Skeletal muscle satellite cell (primary cell): ENCODE results near the gene NARS2.
"Not testable (repeated sequence)": the region's sequence is repeated elsewhere in the genome, so short reads cannot be mapped to it uniquely, and the experiment has no call there.

Source experiments
- H3K27me3 ChIP-seq: 2 replicates; pipeline ENCODE4 v1.7.0; 2013; ENCODE audit warnings: low read length; ENCODE audit not compliant: control insufficient read depth, insufficient read depth
- H3K36me3 ChIP-seq: 2 replicates; pipeline ENCODE4 v1.7.0; 2013; ENCODE audit warnings: mild to moderate bottlenecking, control low read depth, low read length; ENCODE audit not compliant: insufficient read depth
- H3K4me1 ChIP-seq: 2 replicates; pipeline ENCODE4 v1.7.0; 2013; ENCODE audit warnings: low read length; ENCODE audit not compliant: control insufficient read depth, insufficient read depth
- H3K4me2 ChIP-seq: 2 replicates; pipeline ENCODE4 v1.7.0; 2013; ENCODE audit warnings: mild to moderate bottlenecking, low read length
- H3K4me3 ChIP-seq: 2 replicates; pipeline ENCODE4 v1.7.0; 2013; ENCODE audit warnings: low read length
- H3K9ac ChIP-seq: 2 replicates; pipeline ENCODE4 v1.7.0; 2013; ENCODE audit warnings: mild to moderate bottlenecking, low read depth, low read length, moderate library complexity
- H3K9me3 ChIP-seq: replicated peaks from 2 replicates; pipeline ENCODE4 v1.7.0; 2013; ENCODE audit warnings: mild to moderate bottlenecking, control low read depth, low read length

NARS2 gene

GRCh38 chr11:78539506-78539905 lies 35.2 kb downstream of the NARS2 start:
- H3K4me3 ChIP-seq: no peak overlapping the region
- no peak overlapping the region for H3K9ac ChIP-seq
- no peak overlapping the region for H3K4me2 ChIP-seq
- H3K27me3 ChIP-seq: no peaks in the 10 kb centered on the region
- H3K9me3 ChIP-seq: no peaks in the 10 kb centered on the region
- peaks cover 5% of the 10 kb centered on the region for H3K36me3 ChIP-seq
- H3K4me1 ChIP-seq: no peaks in the 10 kb centered on the region

GRCh38 chr11:78536933-78537332 lies 37.7 kb downstream of the NARS2 start:
- Histone ChIP-seq H3K9me3 (no peaks in the 10 kb centered on the region), H3K9ac (no peak overlapping the region), H3K4me3 (no peak overlapping the region), H3K36me3 (peaks cover 5% of the 10 kb centered on the region), H3K4me2 (no peak overlapping the region), H3K4me1 (no peaks in the 10 kb centered on the region), H3K27me3 (no peaks in the 10 kb centered on the region)

- no peak overlapping the region for H3K4me3 ChIP-seq
- H3K4me2 ChIP-seq: no peak overlapping the region
- no peaks in the 10 kb centered on the region for H3K4me1 ChIP-seq
- H3K9ac ChIP-seq: no peak overlapping the region
- peaks cover 5% of the 10 kb centered on the region for H3K36me3 ChIP-seq
- no peaks in the 10 kb centered on the region for H3K27me3 ChIP-seq
- no peaks in the 10 kb centered on the region for H3K9me3 ChIP-seq
Measured at GRCh38 chr11:78535920-78536319, 38.7 kb downstream of the NARS2 start.

- Histone ChIP-seq H3K27me3 (no peaks in the 10 kb centered on the region), H3K36me3 (peaks cover 5% of the 10 kb centered on the region), H3K4me1 (no peaks in the 10 kb centered on the region), H3K9ac (no peak overlapping the region), H3K4me2 (no peak overlapping the region), H3K9me3 (no peaks in the 10 kb centered on the region), H3K4me3 (no peak overlapping the region)
Measured at GRCh38 chr11:78535027-78535426, 39.6 kb downstream of the NARS2 start.

- peaks cover 5% of the 10 kb centered on the region for H3K36me3 ChIP-seq
- H3K4me3 ChIP-seq: no peak overlapping the region
- no peak overlapping the region for H3K9ac ChIP-seq
- H3K9me3 ChIP-seq: no peaks in the 10 kb centered on the region
- H3K4me2 ChIP-seq: no peak overlapping the region
- H3K27me3 ChIP-seq: no peaks in the 10 kb centered on the region
- H3K4me1 ChIP-seq: no peaks in the 10 kb centered on the region
Measured at GRCh38 chr11:78533399-78533798, 41.3 kb downstream of the NARS2 start.

- Histone ChIP-seq H3K4me1 (no peaks in the 10 kb centered on the region), H3K4me3 (no peak overlapping the region), H3K36me3 (peaks cover 5% of the 10 kb centered on the region), H3K4me2 (no peak overlapping the region), H3K9ac (no peak overlapping the region), H3K9me3 (no peaks in the 10 kb centered on the region), H3K27me3 (no peaks in the 10 kb centered on the region)
Measured at GRCh38 chr11:78532991-78533390, 41.7 kb downstream of the NARS2 start.

GRCh38 chr11:78526497-78527146 lies 48.0 kb downstream of the NARS2 start:
- no peaks in the 10 kb centered on the region for H3K36me3 ChIP-seq
- no peak overlapping the region for H3K9ac ChIP-seq
- H3K4me1 ChIP-seq: peaks cover 8% of the 10 kb centered on the region
- H3K4me3 ChIP-seq: no peak overlapping the region
- no peaks in the 10 kb centered on the region for H3K27me3 ChIP-seq
- H3K9me3 ChIP-seq: no peaks in the 10 kb centered on the region
- H3K4me2 ChIP-seq: no peak overlapping the region

GRCh38 chr11:78525720-78526119 lies 48.9 kb downstream of the NARS2 start:
- Histone ChIP-seq H3K4me3 (no peak overlapping the region), H3K27me3 (no peaks in the 10 kb centered on the region), H3K4me2 (no peak overlapping the region), H3K9me3 (no peaks in the 10 kb centered on the region), H3K4me1 (peaks cover 8% of the 10 kb centered on the region), H3K36me3 (no peaks in the 10 kb centered on the region), H3K9ac (no peak overlapping the region)

GRCh38 chr11:78520230-78520629 lies 54.4 kb downstream of the NARS2 start:
- H3K36me3 ChIP-seq: no peaks in the 10 kb centered on the region
- no peaks in the 10 kb centered on the region for H3K9me3 ChIP-seq
- H3K27me3 ChIP-seq: no peaks in the 10 kb centered on the region

GRCh38 chr11:78516281-78516680 lies 58.4 kb downstream of the NARS2 start:
- Histone ChIP-seq H3K4me1 (no peaks in the 10 kb centered on the region), H3K36me3 (no peaks in the 10 kb centered on the region), H3K9ac (no peak overlapping the region), H3K4me2 (no peak overlapping the region), H3K9me3 (no peaks in the 10 kb centered on the region), H3K4me3 (no peak overlapping the region), H3K27me3 (no peaks in the 10 kb centered on the region)

More at GRCh38 chr11:78520230-78520629, 54.4 kb downstream of the NARS2 start:
- Histone ChIP-seq H3K4me2 (no peak overlapping the region), H3K4me1 (peaks cover 4% of the 10 kb centered on the region), H3K9ac (no peak overlapping the region), H3K4me3 (no peak overlapping the region)

- no peak overlapping the region for H3K4me2 ChIP-seq
- no peak overlapping the region for H3K9ac ChIP-seq
- H3K4me3 ChIP-seq: no peak overlapping the region
- no peaks in the 10 kb centered on the region for H3K36me3 ChIP-seq
- H3K4me1 ChIP-seq: no peaks in the 10 kb centered on the region
- no peaks in the 10 kb centered on the region for H3K9me3 ChIP-seq
- no peaks in the 10 kb centered on the region for H3K27me3 ChIP-seq
Measured at GRCh38 chr11:78514922-78515502, 59.7 kb downstream of the NARS2 start.

- H3K9me3 ChIP-seq, H3K9ac ChIP-seq, H3K4me2 ChIP-seq, H3K4me3 ChIP-seq, H3K36me3 ChIP-seq, H3K27me3 ChIP-seq, H3K4me1 ChIP-seq: not testable (repeated sequence)
Measured at GRCh38 chr11:78513085-78513484, 61.6 kb downstream of the NARS2 start.
